Nephron progenitor cell (in vitro differentiated cells): ENCODE measurements around the gene AQP5.

Source experiments
- DNase-seq: peaks from one replicate; pipeline ENCODE4 v3.0.0; 2021
- H3K27ac Mint-ChIP-seq: 2 replicates; pipeline ENCODE4 v1.8.0; 2021; ENCODE audit warnings: mild to moderate bottlenecking, moderate library complexity, mixed read lengths
- H3K27me3 Mint-ChIP-seq: 2 replicates; pipeline ENCODE4 v1.8.0; 2021; ENCODE audit warnings: mild to moderate bottlenecking, low read depth, mixed read lengths; ENCODE audit not compliant: poor library complexity
- H3K36me3 Mint-ChIP-seq: 2 replicates; pipeline ENCODE4 v1.8.0; 2021; ENCODE audit warnings: low read depth, mixed read lengths
- H3K4me1 Mint-ChIP-seq: 2 replicates; pipeline ENCODE4 v1.8.0; 2021; ENCODE audit warnings: mixed read lengths
- H3K4me3 Mint-ChIP-seq: 2 replicates; pipeline ENCODE4 v1.8.0; 2021; ENCODE audit warnings: mild to moderate bottlenecking, moderate library complexity, mixed read lengths
- H3K9me3 Mint-ChIP-seq: 2 replicates; pipeline ENCODE4 v1.8.0; 2021; ENCODE audit warnings: mild to moderate bottlenecking, moderate library complexity, mixed read lengths
- TF ChIP-seq, protein P1 (sequence below): fragments of 200-600 bp; sonication (generic); IDR thresholded peaks from 2 replicates; pipeline ENCODE4 v1.5.0; 2021; ENCODE audit warnings: antibody characterized with exemption

AQP5 gene

DNA sequence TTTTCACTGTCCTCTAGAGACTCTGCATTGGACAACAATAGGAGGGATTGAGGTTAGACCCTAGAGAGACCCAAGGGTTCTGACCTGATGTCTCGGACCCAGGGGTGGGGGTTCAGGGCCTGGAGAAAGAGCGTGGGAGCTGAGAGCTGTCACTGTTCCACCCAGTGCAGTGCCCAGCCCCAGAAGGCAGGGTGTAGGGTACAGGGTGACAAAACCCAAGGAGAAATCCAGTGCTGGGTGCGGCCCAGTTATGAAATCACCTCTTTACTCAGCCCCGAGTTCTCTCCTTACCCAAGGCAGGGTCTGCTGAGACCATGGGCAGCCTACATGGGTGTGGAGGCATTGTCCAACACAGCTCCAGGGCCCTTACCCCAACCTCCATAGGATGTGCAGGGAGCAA lies 8.5 kb upstream of the AQP5 start:
- no peak overlapping the region for H3K4me3 Mint-ChIP-seq
- DNase-seq, result no peak
- H3K4me1 Mint-ChIP-seq, result peaks cover 29% of the 10 kb centered on the region
- TF ChIP-seq, protein P1, sequence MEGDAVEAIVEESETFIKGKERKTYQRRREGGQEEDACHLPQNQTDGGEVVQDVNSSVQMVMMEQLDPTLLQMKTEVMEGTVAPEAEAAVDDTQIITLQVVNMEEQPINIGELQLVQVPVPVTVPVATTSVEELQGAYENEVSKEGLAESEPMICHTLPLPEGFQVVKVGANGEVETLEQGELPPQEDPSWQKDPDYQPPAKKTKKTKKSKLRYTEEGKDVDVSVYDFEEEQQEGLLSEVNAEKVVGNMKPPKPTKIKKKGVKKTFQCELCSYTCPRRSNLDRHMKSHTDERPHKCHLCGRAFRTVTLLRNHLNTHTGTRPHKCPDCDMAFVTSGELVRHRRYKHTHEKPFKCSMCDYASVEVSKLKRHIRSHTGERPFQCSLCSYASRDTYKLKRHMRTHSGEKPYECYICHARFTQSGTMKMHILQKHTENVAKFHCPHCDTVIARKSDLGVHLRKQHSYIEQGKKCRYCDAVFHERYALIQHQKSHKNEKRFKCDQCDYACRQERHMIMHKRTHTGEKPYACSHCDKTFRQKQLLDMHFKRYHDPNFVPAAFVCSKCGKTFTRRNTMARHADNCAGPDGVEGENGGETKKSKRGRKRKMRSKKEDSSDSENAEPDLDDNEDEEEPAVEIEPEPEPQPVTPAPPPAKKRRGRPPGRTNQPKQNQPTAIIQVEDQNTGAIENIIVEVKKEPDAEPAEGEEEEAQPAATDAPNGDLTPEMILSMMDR, result no peak
- H3K36me3 Mint-ChIP-seq, result no peaks in the 10 kb centered on the region
- H3K27ac Mint-ChIP-seq, result no peak overlapping the region
- H3K27me3 Mint-ChIP-seq, result peaks cover 28% of the 10 kb centered on the region
- H3K9me3 Mint-ChIP-seq, result no peaks in the 10 kb centered on the region

DNA sequence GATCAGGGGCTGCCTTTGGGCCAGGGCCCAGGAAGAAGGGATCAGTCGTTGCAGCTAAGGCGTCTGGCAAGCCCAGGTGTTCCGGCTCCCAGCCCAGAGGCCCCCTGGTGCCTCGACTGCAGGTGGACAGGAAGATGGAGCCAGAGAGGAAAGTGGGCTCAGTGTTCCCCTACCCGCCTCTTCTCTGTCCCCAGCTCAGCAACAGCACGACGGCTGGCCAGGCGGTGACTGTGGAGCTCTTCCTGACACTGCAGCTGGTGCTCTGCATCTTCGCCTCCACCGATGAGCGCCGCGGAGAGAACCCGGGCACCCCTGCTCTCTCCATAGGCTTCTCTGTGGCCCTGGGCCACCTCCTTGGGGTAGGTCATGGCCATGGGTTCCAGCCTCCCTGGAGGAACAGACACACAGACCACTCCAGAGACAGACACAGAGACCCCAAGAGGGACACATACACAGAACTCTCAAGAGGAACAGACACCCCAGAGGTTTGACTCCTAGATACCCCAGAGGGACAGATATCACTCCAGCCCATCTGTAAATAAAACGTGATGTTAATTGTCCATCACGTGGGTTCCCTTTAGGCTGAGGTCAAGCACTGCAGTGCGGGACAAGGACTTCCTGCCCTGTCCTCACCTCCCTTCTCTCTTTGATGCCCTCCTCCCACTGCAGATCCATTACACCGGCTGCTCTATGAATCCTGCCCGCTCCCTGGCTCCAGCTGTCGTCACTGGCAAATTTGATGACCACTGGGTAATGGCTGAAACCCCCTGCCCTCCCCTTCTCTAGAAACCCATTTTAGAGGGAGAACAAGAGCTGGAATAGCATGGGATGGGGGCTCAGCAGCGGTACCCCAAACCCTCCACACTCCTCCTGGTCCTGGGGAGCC lies 7.5 kb upstream of the AQP5 start:
- Mint-ChIP-seq H3K4me3 (no peak overlapping the region), H3K9me3 (no peaks in the 10 kb centered on the region), H3K4me1 (peaks cover 33% of the 10 kb centered on the region), H3K27me3 (peaks cover 38% of the 10 kb centered on the region), H3K27ac (no peak overlapping the region), H3K36me3 (no peaks in the 10 kb centered on the region)
- TF ChIP-seq, protein P1, result no peak
- no peak for DNase-seq

DNA sequence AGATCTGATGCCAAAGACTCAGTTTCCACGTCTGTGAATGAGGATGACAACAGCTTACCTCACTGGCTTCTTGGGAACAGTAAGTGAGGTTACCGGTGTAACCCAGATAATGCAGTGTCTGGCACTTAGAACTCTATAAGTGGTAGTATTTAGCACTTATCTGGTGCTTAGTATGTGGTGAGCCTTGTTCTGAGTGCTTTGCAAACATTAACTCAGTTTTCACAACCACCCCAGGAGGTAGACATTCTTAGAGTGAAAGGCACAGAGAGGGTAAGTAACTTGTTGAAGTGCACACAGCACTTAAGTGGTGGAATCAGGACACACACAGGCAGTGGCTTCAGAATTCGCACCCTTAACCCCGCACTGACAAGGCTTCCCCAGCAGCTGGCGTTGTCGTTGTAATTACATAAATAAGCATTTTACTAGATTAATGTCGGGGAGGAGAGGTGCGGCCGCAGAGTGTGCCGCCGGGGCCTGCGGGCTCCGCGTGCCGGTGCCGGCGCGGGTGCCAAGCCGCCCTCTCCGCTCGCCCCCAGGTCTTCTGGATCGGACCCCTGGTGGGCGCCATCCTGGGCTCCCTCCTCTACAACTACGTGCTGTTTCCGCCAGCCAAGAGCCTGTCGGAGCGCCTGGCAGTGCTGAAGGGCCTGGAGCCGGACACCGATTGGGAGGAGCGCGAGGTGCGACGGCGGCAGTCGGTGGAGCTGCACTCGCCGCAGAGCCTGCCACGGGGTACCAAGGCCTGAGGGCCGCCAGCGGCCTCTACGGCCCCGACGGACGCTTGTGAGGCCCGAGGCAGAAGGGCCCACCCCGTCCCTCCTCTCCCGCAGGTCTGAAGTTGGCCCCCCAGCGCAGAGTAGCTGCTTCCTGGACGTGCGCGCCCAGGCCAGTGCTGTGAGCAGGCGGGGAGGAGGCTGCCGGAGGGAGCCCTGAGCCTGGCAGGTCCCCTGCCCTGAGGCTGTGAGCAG lies 6.5 kb upstream of the AQP5 start:
- Mint-ChIP-seq H3K27me3 (peaks cover 47% of the 10 kb centered on the region), H3K27ac (no peak overlapping the region), H3K36me3 (no peaks in the 10 kb centered on the region), H3K9me3 (no peaks in the 10 kb centered on the region), H3K4me3 (no peak overlapping the region), H3K4me1 (peaks cover 38% of the 10 kb centered on the region)
- DNase-seq, result no peak
- TF ChIP-seq, protein P1, result no peak

GRCh38 chr12:49955899-49956662 lies 5.6 kb upstream of the AQP5 start:
- Mint-ChIP-seq H3K9me3 (no peaks in the 10 kb centered on the region), H3K4me3 (no peak overlapping the region), H3K27me3 (peaks cover 57% of the 10 kb centered on the region), H3K27ac (no peak overlapping the region), H3K36me3 (no peaks in the 10 kb centered on the region), H3K4me1 (peaks cover 43% of the 10 kb centered on the region)
- TF ChIP-seq, protein P1, result no peak
- no peak for DNase-seq

DNA sequence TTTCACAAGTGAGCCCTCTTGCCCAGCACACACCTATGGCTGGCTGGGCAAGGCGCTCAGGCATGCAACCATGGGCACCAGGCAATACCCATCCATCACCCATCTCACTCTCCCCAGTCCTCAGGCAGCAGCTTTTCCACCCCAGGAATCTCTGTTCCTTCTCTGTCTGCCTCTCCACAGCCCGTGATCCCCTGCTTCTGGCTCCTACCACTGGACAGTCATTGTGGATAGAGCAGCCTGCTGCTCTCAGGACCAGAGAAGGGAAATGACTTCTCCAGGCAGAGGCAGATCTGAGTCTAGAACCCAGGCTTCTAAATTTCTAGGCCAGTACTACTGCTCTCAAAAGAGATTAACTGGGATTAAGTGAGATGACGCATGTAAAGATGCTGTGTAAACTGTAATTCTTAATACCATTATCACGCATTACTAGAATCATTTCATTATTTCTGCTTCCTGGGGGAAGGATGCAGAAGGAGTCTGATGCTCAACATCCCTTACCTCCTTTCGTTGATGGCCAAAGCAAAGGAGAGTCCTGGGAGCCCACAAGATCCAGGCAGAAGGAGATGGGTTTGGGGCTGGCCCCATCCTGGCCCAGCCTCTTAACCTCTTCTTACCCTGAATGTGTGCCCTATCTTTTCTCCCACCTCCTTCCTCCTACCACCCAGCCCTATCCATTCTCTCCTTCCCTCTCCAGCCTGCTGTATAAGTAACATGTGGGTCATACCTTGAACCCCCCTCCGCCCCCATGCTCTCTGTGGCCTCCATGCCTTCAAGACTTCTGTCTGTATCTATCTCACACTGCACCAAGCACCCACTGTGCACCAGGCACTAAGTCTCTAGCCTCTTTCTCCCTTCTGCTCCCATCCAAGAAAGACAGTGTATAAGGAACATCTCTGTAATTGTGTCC lies 4.8 kb upstream of the AQP5 start:
- Mint-ChIP-seq H3K27ac (no peak overlapping the region), H3K9me3 (no peaks in the 10 kb centered on the region), H3K4me1 (peaks cover 43% of the 10 kb centered on the region), H3K4me3 (no peak overlapping the region), H3K27me3 (peaks cover 62% of the 10 kb centered on the region), H3K36me3 (no peaks in the 10 kb centered on the region)
- DNase-seq, result no peak
- TF ChIP-seq, protein P1, result no peak
